GM18868 (cell line): ENCODE measurements around the gene CCND1.
A peak's percentile ranks its signal among the peaks of the same experiment; 100 is the strongest.

Experiments used
- ATAC-seq: cut with Tn5 transposase; IDR thresholded peaks from one replicate; pipeline ENCODE4 v1.9.1; 2021; ENCODE audit warnings: mild to moderate bottlenecking, moderate library complexity; ENCODE audit not compliant: unreplicated experiment

Gene CCND1

DNA sequence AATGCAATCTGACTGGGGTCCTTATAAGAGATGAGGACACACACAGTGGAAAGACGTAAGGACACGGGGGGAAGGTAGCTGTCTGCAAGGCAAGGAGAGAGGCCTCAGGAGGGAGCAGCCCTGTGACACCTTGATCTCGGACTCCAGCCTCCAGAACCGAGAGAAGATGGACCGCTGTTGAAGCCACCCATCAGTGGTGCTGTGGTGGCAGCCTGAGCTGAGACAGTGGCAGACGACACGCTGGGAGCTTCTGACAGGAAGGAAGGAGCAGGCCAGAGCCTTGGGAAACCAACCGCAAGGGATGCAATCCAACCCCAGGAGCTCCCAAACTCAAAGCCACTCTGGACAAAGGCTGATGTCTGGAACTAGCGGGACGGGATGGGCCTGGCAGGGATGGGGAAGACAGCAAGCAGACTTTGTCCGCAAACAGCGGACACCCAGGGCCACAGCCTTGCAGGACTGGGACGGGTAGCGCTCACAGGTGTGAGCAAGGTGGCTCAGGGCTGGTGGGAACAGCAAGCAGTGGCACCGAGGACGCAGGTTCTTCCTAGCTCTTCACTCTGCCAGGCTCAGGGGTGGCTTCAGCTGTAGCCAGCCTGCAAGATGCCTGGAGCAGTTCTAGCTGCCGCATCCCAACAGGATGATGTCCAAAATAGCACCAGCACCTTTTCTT is 23.3 kb downstream of the CCND1 start:
- no peak for ATAC-seq

- no peak for ATAC-seq
Observed at GRCh38 chr11:69664901-69665300, 23.9 kb downstream of the CCND1 start.

DNA sequence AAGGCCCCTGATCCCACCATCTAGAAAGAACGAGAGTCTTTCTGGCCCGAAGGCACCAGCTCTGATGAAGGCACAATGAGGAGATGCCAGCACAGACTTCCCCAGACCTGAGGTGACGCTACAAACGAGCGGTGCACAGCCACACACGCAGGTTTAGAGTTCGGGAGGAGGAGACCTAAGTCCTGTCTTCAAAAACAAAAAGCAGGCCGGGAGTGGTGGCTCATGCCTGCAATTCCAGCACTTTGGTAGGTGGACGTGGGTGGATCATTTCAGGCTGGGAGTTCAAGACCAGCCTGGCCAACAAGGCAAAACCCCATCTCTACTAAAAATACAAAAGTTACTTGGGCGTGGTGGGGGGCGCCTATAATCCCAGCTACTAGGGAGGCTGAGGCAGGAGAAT is 24.7 kb downstream of the CCND1 start:
- ATAC-seq: no peak

DNA sequence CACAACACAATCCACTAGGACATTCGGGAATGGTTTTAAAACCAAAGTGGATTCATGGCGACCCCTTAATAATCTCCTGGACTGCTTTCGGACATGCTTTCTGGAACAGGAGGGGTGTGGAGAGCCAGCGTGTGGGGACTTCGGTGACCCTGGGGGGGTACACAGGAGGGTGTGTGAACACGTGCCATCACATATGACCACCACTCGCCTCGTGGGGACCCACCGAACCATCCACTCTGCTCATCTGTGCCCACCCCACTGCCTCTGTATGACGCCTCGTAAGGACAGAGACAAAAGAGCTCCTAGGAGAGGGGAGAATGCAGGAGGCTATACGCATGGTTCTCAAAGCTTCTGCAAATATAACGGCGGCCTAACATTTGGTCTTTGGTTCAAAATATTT is 25.3 kb downstream of the CCND1 start:
- ATAC-seq: no peak

DNA sequence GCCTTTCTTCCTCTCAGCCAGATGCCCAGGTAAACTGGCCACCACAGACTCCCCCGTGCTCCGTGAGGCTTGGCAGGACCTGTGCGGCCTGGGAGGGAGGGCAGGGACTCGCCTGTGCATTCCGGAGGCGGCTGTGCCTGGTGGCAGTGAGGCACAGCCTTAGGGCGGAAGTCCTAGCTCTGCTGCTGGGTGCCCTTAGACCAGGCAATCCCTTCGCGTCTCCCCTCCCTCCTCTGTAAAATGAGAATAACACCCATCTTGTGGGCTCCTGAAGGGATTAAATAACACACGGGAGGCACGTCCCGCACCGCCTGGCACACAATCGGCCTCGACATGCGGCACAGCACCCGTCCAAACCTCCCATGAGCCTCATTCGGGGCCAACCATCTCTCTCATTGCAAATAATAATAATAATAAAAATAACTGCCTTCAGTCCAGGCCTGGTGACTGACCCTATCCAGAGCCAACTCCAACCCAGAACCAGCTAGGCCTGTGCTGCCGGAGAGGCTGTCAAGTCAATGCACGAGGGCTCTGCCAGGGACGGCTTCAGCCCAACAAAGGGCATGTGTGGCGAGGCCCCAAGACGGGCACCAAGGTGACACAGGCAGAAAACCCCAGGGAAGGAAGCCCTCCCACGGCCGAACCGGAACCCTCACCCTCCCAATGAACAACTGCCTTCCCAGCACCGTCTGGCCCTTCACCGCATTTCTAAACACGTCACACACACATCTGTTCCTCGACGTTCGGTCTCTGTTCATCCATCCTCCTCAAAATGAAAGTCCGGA is 26.0 kb downstream of the CCND1 start:
- no peak for ATAC-seq

DNA sequence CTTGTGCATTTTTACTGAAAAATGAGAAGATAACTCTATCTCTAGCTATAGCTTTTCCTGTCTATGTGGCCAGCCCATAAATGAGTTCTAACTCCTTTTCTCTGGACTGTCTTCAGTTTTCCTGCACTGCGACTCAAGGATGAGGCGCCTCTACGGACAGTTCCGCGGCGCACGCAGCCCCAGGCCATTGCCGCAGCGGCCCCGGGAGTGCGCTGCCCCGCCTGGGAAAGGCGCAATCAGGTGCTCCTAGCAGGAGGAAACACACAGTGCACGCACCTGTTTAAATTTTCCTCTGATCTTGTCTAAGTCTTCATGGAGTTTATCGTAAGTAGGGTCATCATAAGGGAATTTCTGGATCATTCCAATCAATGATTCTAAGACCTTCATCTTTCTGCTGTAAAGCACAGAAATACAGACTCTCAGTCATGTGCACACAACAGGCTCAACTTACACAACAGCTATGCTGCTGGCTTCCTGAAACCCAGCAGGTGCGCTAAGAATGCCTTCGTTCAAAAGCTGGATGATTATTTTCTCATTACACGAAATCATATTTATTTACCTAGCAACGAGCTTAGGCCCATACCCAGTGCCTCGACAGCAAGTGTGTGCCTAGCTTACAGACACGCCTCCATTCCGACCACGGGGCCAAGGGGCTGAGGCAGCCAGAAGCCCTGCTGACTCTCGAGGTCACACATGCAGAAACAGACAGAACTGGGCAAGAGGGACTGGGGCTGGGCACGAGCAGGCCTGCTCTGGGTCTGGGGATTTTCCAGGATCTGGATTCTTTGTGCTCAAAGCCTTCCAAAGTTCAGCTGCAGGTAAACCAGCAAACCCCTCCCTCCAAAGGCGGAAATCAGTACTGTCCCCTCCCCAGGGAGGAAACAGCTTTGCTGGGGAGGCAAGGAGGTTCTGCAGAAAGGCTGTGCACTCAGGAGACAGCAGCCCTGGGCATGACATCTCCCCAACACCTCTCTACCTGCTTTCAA is 27.0 kb downstream of the CCND1 start:
- ATAC-seq: no peak

DNA sequence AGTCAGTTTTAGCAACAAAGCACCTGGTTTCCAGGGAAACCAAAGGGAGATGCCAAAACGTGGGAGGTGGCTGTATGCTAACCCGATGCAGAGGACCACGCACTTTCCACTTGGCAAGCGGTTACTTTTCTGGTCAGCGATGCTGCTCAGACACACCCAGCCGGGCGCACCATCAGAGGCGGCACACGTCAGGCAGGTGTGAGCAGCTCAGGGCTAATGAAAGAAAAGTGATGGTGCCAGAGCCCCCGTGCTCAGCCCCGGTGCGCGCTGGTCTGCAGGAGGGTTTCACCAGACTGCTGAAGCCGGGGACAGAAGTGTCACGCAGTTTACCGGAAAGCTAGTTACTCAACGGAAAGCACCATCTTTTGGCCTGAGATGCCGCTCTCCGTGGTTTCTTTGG is 28.5 kb downstream of the CCND1 start:
- ATAC-seq: no peak

- ATAC-seq: no peak
Observed at GRCh38 chr11:69670158-69670845, 29.3 kb downstream of the CCND1 start.

- ATAC-seq: no peak
Observed at GRCh38 chr11:69671734-69672465, 30.9 kb downstream of the CCND1 start.

GRCh38 chr11:69674267-69674885 is 33.4 kb downstream of the CCND1 start:
- no peak for ATAC-seq

DNA sequence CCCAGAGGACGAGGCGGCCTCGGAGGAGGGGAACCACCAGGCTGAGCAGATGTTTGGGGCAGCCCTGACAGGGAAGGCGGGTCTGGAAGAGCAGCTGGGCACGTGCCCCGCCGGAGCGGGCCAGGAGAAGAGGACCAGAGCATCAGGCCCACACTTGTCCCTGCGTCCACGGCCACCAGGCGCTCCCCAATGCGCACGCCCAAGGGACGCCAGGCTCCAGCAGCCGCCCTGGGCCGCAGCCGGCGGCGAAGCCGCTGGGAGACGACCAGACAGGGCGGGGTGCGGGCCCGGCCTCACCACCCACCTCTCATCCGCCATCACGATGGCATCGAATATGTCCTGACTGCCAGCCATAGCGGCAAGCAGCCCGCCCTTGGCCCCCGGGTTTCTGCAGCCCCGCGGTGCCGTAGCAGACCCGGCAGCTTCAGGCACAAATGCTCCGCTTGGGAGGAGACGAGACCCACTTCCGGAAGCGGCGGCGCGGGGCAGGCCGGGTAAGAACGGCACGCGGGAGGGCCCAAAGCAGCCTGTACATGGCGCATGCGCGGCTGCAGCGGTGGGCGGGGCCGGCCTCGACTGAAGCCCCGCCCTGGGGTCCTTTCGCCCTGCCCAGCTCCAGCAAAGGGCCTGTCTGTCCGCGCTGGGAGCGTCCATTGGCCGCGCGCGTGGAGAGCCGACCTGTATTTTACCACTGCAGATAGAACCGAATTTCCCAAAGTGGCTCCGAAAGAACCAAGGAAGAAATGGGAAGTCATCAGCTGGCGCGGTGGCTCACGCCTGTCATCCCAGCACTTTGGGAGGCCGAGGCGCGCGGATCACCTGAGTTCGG is 34.1 kb downstream of the CCND1 start, which contains the start of gene LTO1:
LTO1 (minus strand) TSS at position 468 of the 829 bp plus-strand sequence; CDS start at position 354, 114 bp downstream.
- peak; percentile 87 for ATAC-seq

DNA sequence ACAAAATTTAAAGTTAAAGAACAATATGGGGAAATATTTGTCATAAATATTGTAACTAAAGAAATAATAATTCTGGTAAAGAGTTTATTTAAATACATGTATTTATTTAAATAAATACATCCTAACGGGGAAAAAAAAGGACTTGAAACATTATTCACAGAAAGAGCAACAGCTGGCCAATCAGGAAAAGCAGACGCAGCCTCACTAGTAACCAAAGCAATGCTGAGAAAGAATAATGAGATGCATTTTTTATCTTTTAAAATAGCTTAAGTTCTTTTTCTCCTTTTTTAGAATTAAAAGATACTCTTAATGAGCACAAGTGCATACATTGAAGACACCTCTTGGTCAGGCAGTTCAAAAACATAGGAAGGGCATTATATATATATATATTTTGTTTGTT is 36.8 kb downstream of the CCND1 start:
- ATAC-seq: no peak

- no peak for ATAC-seq
Observed at GRCh38 chr11:69680688-69681087, 39.7 kb downstream of the CCND1 start.

DNA sequence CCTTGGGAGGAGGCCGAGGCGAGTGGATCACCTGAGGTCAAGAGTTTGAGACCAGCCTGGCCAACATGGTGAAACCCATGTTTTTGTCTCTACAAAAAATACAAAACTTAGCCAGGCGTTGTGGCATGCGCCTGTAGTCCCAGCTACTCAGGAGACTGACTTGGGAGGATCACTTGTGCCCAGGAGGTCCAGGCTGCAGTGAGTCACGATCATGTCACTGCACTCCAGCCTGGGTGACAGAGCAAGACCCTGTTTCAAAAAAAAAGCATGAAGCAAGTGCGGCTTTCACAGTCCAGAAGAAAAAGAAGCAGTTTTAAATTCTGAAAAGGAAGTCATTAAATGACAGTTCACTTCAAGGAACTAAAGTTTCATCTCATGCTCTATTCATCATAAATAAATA is 41.3 kb downstream of the CCND1 start:
- no peak for ATAC-seq

DNA sequence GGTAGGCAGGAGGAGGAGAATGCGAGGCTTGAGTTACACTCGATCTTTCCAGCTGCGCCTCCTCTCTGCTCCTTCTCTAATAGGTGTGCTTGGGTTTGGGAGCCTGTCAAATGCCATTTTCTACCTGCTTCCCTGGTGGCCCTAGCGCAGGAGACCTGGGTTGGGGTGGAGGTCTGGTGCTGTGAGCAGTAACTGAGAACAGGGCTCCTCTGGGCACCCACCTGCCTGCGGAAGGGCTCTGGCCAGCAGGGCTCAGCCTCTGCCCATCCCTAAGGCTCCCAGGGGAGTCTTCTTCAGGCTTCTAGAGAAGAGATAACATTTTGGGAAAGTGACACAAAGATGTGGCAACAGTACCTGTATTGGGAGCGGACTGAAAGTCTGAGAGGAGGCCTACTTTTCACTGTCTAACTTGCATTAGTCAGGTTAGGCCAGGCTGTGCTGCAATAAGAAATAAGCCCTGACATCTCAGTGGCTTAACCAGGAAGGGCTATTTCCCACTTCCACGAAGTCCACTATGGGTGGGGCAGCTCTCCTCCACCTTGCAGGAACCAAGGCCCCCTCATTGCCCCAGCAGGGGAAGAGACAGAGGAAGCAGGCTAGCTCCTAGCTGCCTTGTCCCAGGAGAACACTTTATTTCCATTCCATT is 41.8 kb downstream of the CCND1 start:
- no peak for ATAC-seq

- no peak for ATAC-seq
Observed at GRCh38 chr11:69683764-69684333, 42.9 kb downstream of the CCND1 start.

GRCh38 chr11:69684651-69685050 is 43.7 kb downstream of the CCND1 start:
- ATAC-seq: no peak

DNA sequence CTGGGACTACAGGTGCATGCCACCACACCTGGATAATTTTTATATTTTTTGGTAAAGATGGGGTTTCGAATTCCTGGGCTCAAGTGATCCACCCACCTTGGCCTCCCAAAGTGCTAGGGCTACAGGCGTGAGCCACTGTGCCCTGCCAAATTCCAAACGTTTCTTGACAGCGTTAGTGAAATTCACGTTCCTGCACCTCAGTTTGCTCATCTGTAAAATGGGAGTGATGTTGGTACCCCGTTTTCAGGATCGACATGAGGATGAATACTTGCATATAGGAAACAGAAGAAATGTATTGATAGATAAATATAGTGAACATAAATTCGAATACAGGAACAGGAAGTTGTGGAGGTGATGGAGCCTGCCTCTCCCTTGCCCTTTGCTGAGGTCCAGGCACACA is 44.4 kb downstream of the CCND1 start:
- no peak for ATAC-seq
